GM23248 (cell line): Measurements from ENCODE around the gene RPS28. TPM values are rescaled to one million over a fixed set of nuclear protein-coding genes. Genes with fewer than 3 reads are reported as not detected.
"Not testable (repeated sequence)": the region's sequence is repeated elsewhere in the genome, so short reads cannot be mapped to it uniquely, and the experiment has no call there.

Experiments
- DNase-seq: peaks from one replicate; pipeline ENCODE4 v3.0.0-alpha.2; 2015
- H2AFZ ChIP-seq: fragments of 200-600 bp; sonication (generic); 2 replicates; pipeline ENCODE4 v1.6.1; 2016; ENCODE audit warnings: antibody characterized with exemption
- H3F3A ChIP-seq: fragments of 200-600 bp; sonication (generic); 2 replicates; pipeline ENCODE4 v1.6.1; 2016; ENCODE audit warnings: mild to moderate bottlenecking, antibody characterized with exemption, mixed run types; ENCODE audit not compliant: insufficient read depth
- H3K27ac ChIP-seq: fragments of 200-600 bp; sonication (generic); 2 replicates; pipeline ENCODE4 v1.5.1; 2016; ENCODE audit warnings: mild to moderate bottlenecking
- H3K27me3 ChIP-seq: fragments of 200-600 bp; sonication (generic); replicated peaks from 2 replicates; pipeline ENCODE4 v1.6.1; 2016; ENCODE audit warnings: mild to moderate bottlenecking; ENCODE audit not compliant: insufficient read depth
- H3K36me3 ChIP-seq: fragments of 200-600 bp; sonication (generic); 2 replicates; pipeline ENCODE4 v1.6.1; 2016; ENCODE audit warnings: low read depth, mild to moderate bottlenecking
- H3K4me1 ChIP-seq: fragments of 200-600 bp; sonication (generic); 2 replicates; pipeline ENCODE4 v1.6.1; 2016; ENCODE audit warnings: mild to moderate bottlenecking; ENCODE audit not compliant: insufficient read depth
- H3K4me2 ChIP-seq: fragments of 200-600 bp; sonication (generic); one replicate; pipeline ENCODE4 v1.6.1; 2016; ENCODE audit warnings: mild to moderate bottlenecking; ENCODE audit not compliant: unreplicated experiment
- H3K4me3 ChIP-seq: fragments of 200-600 bp; sonication (generic); 2 replicates; pipeline ENCODE4 v1.5.1; 2016; ENCODE audit warnings: mild to moderate bottlenecking
- H3K79me2 ChIP-seq: fragments of 200-600 bp; sonication (generic); 2 replicates; pipeline ENCODE4 v1.6.1; 2016; ENCODE audit warnings: mild to moderate bottlenecking; ENCODE audit not compliant: insufficient read depth
- H3K9ac ChIP-seq: fragments of 200-600 bp; sonication (generic); 2 replicates; pipeline ENCODE4 v1.6.1; 2016; ENCODE audit warnings: mild to moderate bottlenecking
- H3K9me2 ChIP-seq: fragments of 200-600 bp; sonication (generic); 2 replicates; pipeline ENCODE4 v1.6.1; 2016; ENCODE audit warnings: mixed run types, mild to moderate bottlenecking, moderate library complexity; ENCODE audit not compliant: insufficient read depth
- H3K9me3 ChIP-seq: fragments of 200-600 bp; sonication (generic); one replicate; pipeline ENCODE4 v1.6.1; 2017; ENCODE audit warnings: low read depth
- H4K20me1 ChIP-seq: fragments of 200-600 bp; sonication (generic); 2 replicates; pipeline ENCODE4 v1.6.0; 2016; ENCODE audit not compliant: insufficient read depth
- EZH2 ChIP-seq: fragments of 200-600 bp; sonication (generic); IDR thresholded peaks from 2 replicates; pipeline ENCODE4 v1.6.1; 2018; ENCODE audit warnings: antibody characterized with exemption, mild to moderate bottlenecking; ENCODE audit not compliant: insufficient read depth, poor library complexity, severe bottlenecking
- EZH2phosphoT487 ChIP-seq: fragments of 200-600 bp; sonication (generic); IDR thresholded peaks from 2 replicates; pipeline ENCODE4 v1.6.1; 2018; ENCODE audit warnings: antibody characterized with exemption, moderate library complexity, mild to moderate bottlenecking, low read depth; ENCODE audit not compliant: insufficient read depth
- WGBS, 2 experiments: methylation state at CpG; one replicate each; pipeline ENCODE4 v1.1.6; 2015 to 2017; ENCODE audit warnings: low lambda C conversion rate in 2 of 2, low coverage in 1 of 2; ENCODE audit errors: missing lambda C conversion rate in 2 of 2; 5-methylcytosine and 5-hydroxymethylcytosine counted together
- in situ Hi-C: fragments of 300-500 bp; cut with MboI; formaldehyde crosslinking; loops from 2 replicates; pipeline ENCODE4 v1.15.0; 2020
- polyA plus RNA-seq: library from polyadenylated mRNA; unstranded; fragments of >200 nt; fragmentation: Nextera tagmentation; extraction: Ambion mirVana; gene quantifications from 2 replicates; pipeline ENCODE4 v1.2.1, GENCODE V29; 2016
- total RNA-seq: library from RNA; depleted of rRNA; stranded (reverse); fragments of >200 nt; shearing (Covaris generic); gene quantifications from 2 replicates; pipeline ENCODE4 v1.2.3, GENCODE V29; 2014

The RPS28 gene
- total and polyA plus RNA-seq, 2 experiments from 2014 or later, result 235 to 587 TPM

DNA sequence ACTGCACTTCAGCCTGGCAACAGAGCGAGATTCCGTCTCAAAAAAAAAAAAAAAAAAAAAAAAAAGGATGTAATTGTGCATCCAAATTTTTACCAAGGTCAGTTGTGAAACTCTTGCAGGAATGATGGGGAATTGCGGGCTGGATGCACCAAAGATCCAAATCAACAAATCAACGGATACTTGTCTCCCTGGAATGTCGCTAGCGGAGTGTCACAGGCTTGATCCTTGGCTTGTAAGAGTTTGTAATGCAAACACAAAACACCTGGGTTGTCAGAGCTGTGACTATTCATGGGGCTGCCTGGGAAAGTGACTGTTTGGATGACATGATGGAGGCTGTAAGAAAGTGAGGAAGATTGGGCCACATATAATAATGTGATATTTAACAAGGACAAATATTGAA lies 17.5 kb downstream of the RPS28 start:
- WGBS, 2 experiments, result 46 to 52% methylated on average over 4 to 5 of the region's 6 CpGs
- Histone ChIP-seq H2AFZ (no peak overlapping the region), H3K4me2 (no peak overlapping the region), H4K20me1 (no peaks in the 10 kb centered on the region), H3K9ac (no peak overlapping the region), H3K36me3 (no peaks in the 10 kb centered on the region), H3K9me3 (no peaks in the 10 kb centered on the region), H3K27ac (no peak overlapping the region), H3K4me1 (no peaks in the 10 kb centered on the region), H3K79me2 (no peaks in the 10 kb centered on the region), H3K4me3 (no peak overlapping the region), H3K27me3 (peaks cover 20% of the 10 kb centered on the region), H3K9me2 (no peaks in the 10 kb centered on the region), H3F3A (no peaks in the 10 kb centered on the region)
- DNase-seq, result no peak
- in situ Hi-C loops, result no loop called here
- TF ChIP-seq EZH2phosphoT487, result no peak
- TF ChIP-seq EZH2, result no peak

DNA sequence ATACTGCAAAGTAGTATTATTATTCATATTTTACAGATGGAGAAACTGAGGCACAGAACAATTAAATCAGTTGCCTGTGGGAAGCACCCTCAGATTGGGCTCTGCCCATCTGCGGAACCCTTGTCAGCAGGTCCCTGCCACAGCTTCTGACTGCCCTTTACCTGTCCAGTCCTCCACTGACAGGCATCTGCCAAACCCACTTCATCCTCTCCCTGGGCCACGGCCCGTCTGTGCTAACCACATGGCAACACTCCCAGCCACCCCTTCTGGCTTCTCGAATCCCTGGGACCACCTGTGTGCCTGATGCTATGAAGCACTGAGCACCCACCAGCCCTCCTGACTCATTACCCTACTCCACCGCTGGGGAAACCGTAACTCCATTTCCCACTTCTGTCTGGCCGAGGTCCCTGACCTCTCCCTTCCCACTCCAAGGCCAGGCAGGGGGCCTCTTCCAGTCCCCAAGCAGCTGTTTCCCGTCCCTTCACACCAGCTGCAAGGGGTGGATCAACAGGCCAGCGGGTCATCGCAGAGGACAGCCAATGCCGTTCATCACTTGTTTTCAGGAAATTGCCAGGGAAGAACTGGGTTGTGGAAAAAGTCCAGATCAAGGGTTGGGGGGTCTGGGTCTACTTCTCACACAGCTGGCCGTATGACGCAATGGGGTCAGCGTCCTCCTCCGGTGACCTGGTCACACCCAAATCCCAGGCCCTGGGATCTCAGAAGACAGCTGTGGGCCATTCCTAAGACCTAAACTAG lies 19.2 kb downstream of the RPS28 start:
- Histone ChIP-seq H3K4me3 (no peak overlapping the region), H3F3A (no peaks in the 10 kb centered on the region), H3K79me2 (no peaks in the 10 kb centered on the region), H3K4me2 (no peak overlapping the region), H3K9me3 (no peaks in the 10 kb centered on the region), H2AFZ (no peak overlapping the region), H3K27me3 (peaks cover 12% of the 10 kb centered on the region), H3K4me1 (no peaks in the 10 kb centered on the region), H3K9ac (no peak overlapping the region), H4K20me1 (no peaks in the 10 kb centered on the region), H3K27ac (no peak overlapping the region), H3K9me2 (no peaks in the 10 kb centered on the region), H3K36me3 (no peaks in the 10 kb centered on the region)
- no peak for DNase-seq
- in situ Hi-C loops, result no loop called here
- WGBS, 2 experiments, result 11 to 12% methylated on average over 15 of the region's 15 CpGs
- no peak for TF ChIP-seq EZH2
- TF ChIP-seq EZH2phosphoT487, result no peak

DNA sequence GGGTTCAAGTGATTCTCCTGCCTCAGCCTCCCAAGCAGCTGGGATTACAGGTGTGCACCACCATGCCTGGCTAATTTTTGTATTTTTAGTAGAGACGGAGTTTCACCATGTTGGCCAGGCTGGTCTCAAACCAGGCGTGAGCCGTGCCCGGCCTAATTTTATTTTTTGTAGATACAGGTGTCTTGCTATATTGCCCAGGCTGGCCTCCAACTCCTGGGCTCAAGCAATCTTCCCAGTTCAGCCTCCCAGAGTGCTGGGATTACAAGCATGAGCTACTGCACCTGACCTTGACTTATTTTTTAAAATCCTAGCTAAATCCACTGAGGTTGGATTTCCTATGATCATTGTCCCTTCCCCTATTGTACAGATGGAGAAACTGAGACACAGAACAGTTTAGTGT lies 20.2 kb downstream of the RPS28 start:
- H3K4me2 ChIP-seq, H3K27ac ChIP-seq, H3K9me3 ChIP-seq, in situ Hi-C loops, H3F3A ChIP-seq, H4K20me1 ChIP-seq, H2AFZ ChIP-seq, H3K4me3 ChIP-seq, DNase-seq, H3K9ac ChIP-seq, H3K79me2 ChIP-seq, H3K9me2 ChIP-seq, H3K36me3 ChIP-seq, H3K4me1 ChIP-seq: not testable (repeated sequence)
- peaks cover 12% of the 10 kb centered on the region for H3K27me3 ChIP-seq
- 68 to 75% methylated on average over 4 of the region's 4 CpGs for WGBS, 2 experiments

GRCh38 chr19:8342316-8342683 lies 21.0 kb downstream of the RPS28 start:
- Histone ChIP-seq H3K4me1 (no peaks in the 10 kb centered on the region), H4K20me1 (no peaks in the 10 kb centered on the region), H3K9me2 (no peaks in the 10 kb centered on the region), H3K4me3 (no peak overlapping the region), H3K79me2 (no peaks in the 10 kb centered on the region), H3K27me3 (peaks cover 12% of the 10 kb centered on the region), H2AFZ (no peak overlapping the region), H3K9me3 (no peaks in the 10 kb centered on the region), H3K36me3 (no peaks in the 10 kb centered on the region), H3F3A (no peaks in the 10 kb centered on the region), H3K4me2 (no peak overlapping the region), H3K27ac (no peak overlapping the region), H3K9ac (no peak overlapping the region)
- no peak for DNase-seq
- TF ChIP-seq EZH2phosphoT487, result no peak
- no peak for TF ChIP-seq EZH2
- in situ Hi-C loops, result no loop called here
- WGBS, 2 experiments, result 26 to 38% methylated on average over 11 to 14 of the region's 14 CpGs
